A673 (cell line): ENCODE results near the gene CDHR3. TPM values are rescaled to one million over a fixed set of nuclear protein-coding genes. Genes with fewer than 3 reads are reported as not detected.

Source experiments
- BruUV-seq: library from RNA; stranded (reverse); fragments of 400-500 nt; replicated peaks from 2 replicates; lab custom pipeline; 2021; lab: Mats Ljungman, UMichigan
- CTCF ChIA-PET: fragments of 300-600 bp; sonication (Branson Sonifier 250); formaldehyde crosslinking; loops from one replicate; lab custom pipeline; 2022; ENCODE audit warnings: antibody characterized with exemption; lab: Charles Lee
- POLR2A ChIA-PET: fragments of 300-600 bp; sonication (Branson Sonifier 250); formaldehyde crosslinking; loops from one replicate; lab custom pipeline; 2022; ENCODE audit warnings: antibody characterized with exemption; ENCODE audit not compliant: low non-redundant PET; lab: Charles Lee
- DNase-seq: peaks from one replicate; pipeline ENCODE4 v3.0.0-alpha.2; 2015; ENCODE audit warnings: low spot score
- H3K27ac ChIP-seq: fragments of 200-600 bp; sonication (generic); 2 replicates; pipeline ENCODE4 v1.5.1; 2016; ENCODE audit warnings: mixed run types, low read depth, mild to moderate bottlenecking, mixed read lengths, antibody characterized with exemption, low read length; ENCODE audit not compliant: poor library complexity, severe bottlenecking
- H3K27me3 ChIP-seq: fragments of 200-600 bp; sonication (generic); replicated peaks from 2 replicates; pipeline ENCODE4 v1.6.1; 2017; ENCODE audit warnings: mixed run types, low read depth, mild to moderate bottlenecking, mixed read lengths, antibody characterized with exemption, low read length; ENCODE audit not compliant: insufficient read depth, poor library complexity
- H3K36me3 ChIP-seq: fragments of 200-600 bp; sonication (generic); 2 replicates; pipeline ENCODE4 v1.6.1; 2016; ENCODE audit warnings: mixed run types, mild to moderate bottlenecking, mixed read lengths, antibody characterized with exemption, low read length; ENCODE audit not compliant: insufficient read depth, poor library complexity, severe bottlenecking
- H3K4me1 ChIP-seq: fragments of 200-600 bp; sonication (generic); 2 replicates; pipeline ENCODE4 v1.6.1; 2017; ENCODE audit warnings: mixed run types, mild to moderate bottlenecking, mixed read lengths, antibody characterized with exemption, low read length; ENCODE audit not compliant: insufficient read depth, poor library complexity, severe bottlenecking
- H3K4me3 ChIP-seq: fragments of 200-600 bp; sonication (generic); 2 replicates; pipeline ENCODE4 v1.5.1; 2016; ENCODE audit warnings: low read depth, mixed run types, mild to moderate bottlenecking, mixed read lengths, low read length; ENCODE audit not compliant: poor library complexity, severe bottlenecking
- H3K9me3 ChIP-seq: fragments of 200-600 bp; sonication (generic); 2 replicates; pipeline ENCODE4 v1.6.1; 2016; ENCODE audit warnings: mixed run types, low read depth, mild to moderate bottlenecking, mixed read lengths, antibody characterized with exemption, low read length; ENCODE audit not compliant: poor library complexity, severe bottlenecking
- CTCF ChIP-seq: fragments of 300-800, 200-600 bp; sonication (generic); conservative IDR thresholded peaks from 2 replicates; pipeline ENCODE4 v1.5.1; 2017; ENCODE audit warnings: low read depth, mild to moderate bottlenecking, antibody characterized with exemption, low read length, moderate library complexity, mixed read lengths
- EZH2 ChIP-seq: fragments of 200-600 bp; sonication (generic); IDR thresholded peaks from 2 replicates; pipeline ENCODE4 v1.6.1; 2017; ENCODE audit warnings: borderline replicate concordance, low read depth, mild to moderate bottlenecking, mixed read lengths, antibody characterized with exemption, low read length; ENCODE audit not compliant: poor library complexity, severe bottlenecking
- intact Hi-C: fragments of 100-400 bp; cut with micrococcal nuclease; formaldehyde crosslinking; loops from one replicate; pipeline ENCODE4 v1.10.0; 2022; ENCODE audit not compliant: unreplicated experiment
- total RNA-seq: library from RNA; stranded (reverse); gene quantifications from 2 replicates; pipeline ENCODE4 v1.2.3, GENCODE V29; 2021

CDHR3 gene
- total RNA-seq, 1 experiment from 2014 or later: 13.9 TPM

DNA sequence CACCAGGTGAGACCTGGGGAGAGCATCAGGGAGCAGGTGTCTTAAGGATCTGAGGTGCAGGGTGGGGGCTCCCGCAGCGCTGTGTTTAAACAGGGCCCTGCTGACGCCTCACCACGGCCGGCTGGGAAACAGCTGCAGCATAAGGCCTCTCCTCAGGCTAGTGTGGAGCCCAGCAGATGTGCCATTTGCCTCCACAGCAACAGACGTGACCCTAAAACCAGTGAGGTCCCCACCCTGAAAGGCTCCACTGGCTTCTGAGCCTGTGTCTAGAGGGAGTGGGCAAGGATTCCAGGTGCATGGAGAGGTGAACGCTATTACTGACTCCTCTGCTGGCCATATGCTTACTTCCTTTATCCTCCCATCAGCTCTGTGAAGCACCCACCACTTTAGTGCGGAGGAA is 101.3 kb downstream of the CDHR3 start:
- no peak for DNase-seq
- Histone ChIP-seq H3K27me3 (no peaks in the 10 kb centered on the region), H3K36me3 (no peaks in the 10 kb centered on the region), H3K27ac (no peak overlapping the region), H3K4me3 (no peak overlapping the region), H3K4me1 (peaks cover 34% of the 10 kb centered on the region), H3K9me3 (no peaks in the 10 kb centered on the region)
- intact Hi-C loops: no loop called here
- TF ChIP-seq CTCF (no peak), EZH2 (no peak)
- CTCF ChIA-PET: interaction anchor here (0.7 kb wide), 1 partner anchor 22 kb away, joined by 3 read pairs; no protein-coding TSS in a partner anchor
- no TSS peak for BruUV-seq
- POLR2A ChIA-PET: no interaction called here

- no peaks in the 10 kb centered on the region for H3K36me3 ChIP-seq
- POLR2A ChIA-PET: no interaction called here
- peak overlapping the region; percentile 13 for H3K27ac ChIP-seq
These were observed 101.9 kb downstream of the CDHR3 start for GRCh38 chr7:106064771-106065574.

More at GRCh38 chr7:106064771-106065574, 101.9 kb downstream of the CDHR3 start:
- no peaks in the 10 kb centered on the region for H3K27me3 ChIP-seq
- no peaks in the 10 kb centered on the region for H3K9me3 ChIP-seq
- H3K4me1 ChIP-seq: peaks cover 34% of the 10 kb centered on the region
- TF ChIP-seq CTCF (no peak), EZH2 (no peak)
- CTCF ChIA-PET: interaction anchor here (0.7 to 1.0 kb wide), 2 partner anchors 21 to 103 kb away, joined by 3 read pairs; no protein-coding TSS in a partner anchor
- DNase-seq: peak; percentile 76
- intact Hi-C loops: no loop called here
- BruUV-seq: no TSS peak
- no peak overlapping the region for H3K4me3 ChIP-seq
